OCI-LY1 (cell line): ENCODE data around the gene GPATCH8.

Experiments used
- CTCF ChIP-seq: fragments of 200-600 bp; sonication (generic), shearing (Covaris generic); IDR thresholded peaks from 2 replicates; pipeline ENCODE4 v1.5.1; 2017; ENCODE audit warnings: mild to moderate bottlenecking, antibody characterized with exemption, low read length, moderate library complexity, mixed read lengths
- EZH2 ChIP-seq: fragments of 200-600 bp; sonication (generic), shearing (Covaris generic); IDR thresholded peaks from 2 replicates; pipeline ENCODE4 v1.8.0; 2017; ENCODE audit warnings: borderline replicate concordance, mixed run types, mild to moderate bottlenecking, antibody characterized with exemption, low read length, moderate library complexity, mixed read lengths

GRCh38 chr17:44527102-44527501, 23.9 kb upstream of the GPATCH8 start:
- no peak for TF ChIP-seq EZH2
- TF ChIP-seq CTCF = no peak
